Vagina (tissue), 2 donors: ENCODE data around the gene DDX39B. TPM values are rescaled to one million over a fixed set of nuclear protein-coding genes. Genes with fewer than 3 reads are reported as not detected.

Experiments used
- DNase-seq, 2 donors: peaks; one replicate each; pipeline ENCODE4 v3.0.0-alpha.2; 2017; ENCODE audit errors: extremely low spot score in 2 of 2
- H3K27ac ChIP-seq: fragments of 200-600 bp; sonication (generic); one replicate; pipeline ENCODE4 v1.5.1; 2019
- H3K27me3 ChIP-seq: fragments of 200-600 bp; sonication (generic); one replicate; pipeline ENCODE4 v1.5.1; 2019
- H3K36me3 ChIP-seq, 2 donors: fragments of 200-600 bp; sonication (generic); one replicate each; pipeline ENCODE4 v1.5.1; 2017 to 2019
- H3K4me1 ChIP-seq: fragments of 200-600 bp; sonication (generic); one replicate; pipeline ENCODE4 v1.5.1; 2019
- H3K4me3 ChIP-seq, 2 donors: fragments of 200-600 bp; sonication (generic); 1 replicate in 1 of 2; 2 replicates in 1 of 2; pipeline ENCODE4 v1.5.1; 2016 to 2019
- H3K9me3 ChIP-seq: fragments of 200-600 bp; sonication (generic); one replicate; pipeline ENCODE4 v1.5.1; 2019
- CTCF ChIP-seq, 3 experiments: fragments of 450-650 bp in 2 of 3; fragments of 200-600 bp in 1 of 3; sonication (generic) in 1 of 3; IDR thresholded peaks; one replicate each; pipeline ENCODE4 v1.5.1; 2017 to 2019; ENCODE audit warnings: antibody characterized with exemption in 3 of 3, mild to moderate bottlenecking in 2 of 3, moderate library complexity in 2 of 3
- POLR2A ChIP-seq, 2 donors: fragments of 450-650 bp; IDR thresholded peaks; one replicate each; pipeline ENCODE4 v1.6.1; 2017; ENCODE audit warnings: antibody characterized with exemption in 2 of 2, mild to moderate bottlenecking in 2 of 2, moderate library complexity in 2 of 2
- POLR2AphosphoS5 ChIP-seq, 2 donors: sonication (generic); formaldehyde crosslinking; IDR thresholded peaks; one replicate each; pipeline ENCODE4 v1.9.0; 2017; ENCODE audit warnings: antibody characterized with exemption in 2 of 2, mild to moderate bottlenecking in 2 of 2, low read depth in 1 of 2; ENCODE audit not compliant: insufficient read depth in 1 of 2
- intact Hi-C: fragments of 100-400 bp; cut with DNase I; formaldehyde crosslinking; loops from one replicate; pipeline ENCODE4 v1.15.1; 2023
- total RNA-seq: library from RNA; depleted of rRNA; stranded (reverse); fragments of >200 nt; gene quantifications from one replicate; pipeline ENCODE4 v1.2.3, GENCODE V29; 2016

The DDX39B gene
- total RNA-seq, 1 donor from 2014 or later: 299 TPM

GRCh38 chr6:31534011-31534410, 7.8 kb downstream of the DDX39B start:
- intact Hi-C loops: no loop called here
- H3K4me3 ChIP-seq: no peak overlapping the region
- TF ChIP-seq POLR2AphosphoS5 (IDR thresholded peaks at IDR 0.05; ENCODE audit: insufficient read depth in 1 of 2, low read depth in 1 of 2) (no peak), CTCF (IDR thresholded peaks at IDR 0.05) (no peak), POLR2A (IDR thresholded peaks at IDR 0.05) (no peak)

GRCh38 chr6:31533455-31533841, 8.4 kb downstream of the DDX39B start:
- DNase-seq: no peak
- peaks cover 0 to 88% of the 10 kb centered on the region in 2 donors for H3K36me3 ChIP-seq
- H3K27me3 ChIP-seq: no peaks in the 10 kb centered on the region
- H3K4me3 ChIP-seq: no peak overlapping the region
- H3K9me3 ChIP-seq: no peaks in the 10 kb centered on the region
- no peak for TF ChIP-seq CTCF (IDR thresholded peaks at IDR 0.05)
- TF ChIP-seq POLR2A (IDR thresholded peaks at IDR 0.05): no peak
- no peak for TF ChIP-seq POLR2AphosphoS5 (IDR thresholded peaks at IDR 0.05; ENCODE audit: insufficient read depth in 1 of 2, low read depth in 1 of 2)
- H3K4me1 ChIP-seq: peaks cover 5% of the 10 kb centered on the region
- no peak overlapping the region for H3K27ac ChIP-seq
- intact Hi-C loops: no loop called here

More at GRCh38 chr6:31534011-31534410, 7.8 kb downstream of the DDX39B start:
- Histone ChIP-seq H3K36me3 (peaks cover 0 to 93% of the 10 kb centered on the region in 2 donors), H3K4me1 (peaks cover 10% of the 10 kb centered on the region), H3K27ac (no peak overlapping the region), H3K9me3 (no peaks in the 10 kb centered on the region), H3K27me3 (no peaks in the 10 kb centered on the region)
- no peak for DNase-seq

GRCh38 chr6:31532644-31533454, 9.0 kb downstream of the DDX39B start:
- Histone ChIP-seq H3K27ac (no peak overlapping the region), H3K9me3 (no peaks in the 10 kb centered on the region), H3K4me1 (no peaks in the 10 kb centered on the region), H3K4me3 (no peak overlapping the region), H3K36me3 (peaks cover 0 to 82% of the 10 kb centered on the region in 2 donors), H3K27me3 (no peaks in the 10 kb centered on the region)
- no peak for TF ChIP-seq CTCF (IDR thresholded peaks at IDR 0.05)
- no peak for TF ChIP-seq POLR2A (IDR thresholded peaks at IDR 0.05)
- TF ChIP-seq POLR2AphosphoS5 (IDR thresholded peaks at IDR 0.05; ENCODE audit: insufficient read depth in 1 of 2, low read depth in 1 of 2): no peak
- DNase-seq: no peak
- intact Hi-C loops: no loop called here

GRCh38 chr6:31531771-31532643, 9.8 kb downstream of the DDX39B start:
- Histone ChIP-seq H3K4me3 (no peak overlapping the region), H3K4me1 (no peaks in the 10 kb centered on the region), H3K27me3 (no peaks in the 10 kb centered on the region), H3K9me3 (no peaks in the 10 kb centered on the region), H3K27ac (no peak overlapping the region), H3K36me3 (peaks cover 0 to 73% of the 10 kb centered on the region in 2 donors)
- no peak for DNase-seq
- TF ChIP-seq POLR2A (IDR thresholded peaks at IDR 0.05) (no peak), POLR2AphosphoS5 (IDR thresholded peaks at IDR 0.05; ENCODE audit: insufficient read depth in 1 of 2, low read depth in 1 of 2) (no peak), CTCF (IDR thresholded peaks at IDR 0.05) (no peak)
- intact Hi-C loops: no loop called here
